Tibial nerve (tissue), 4 donors: ENCODE results near the gene OR10P1.

Experiments used
- CTCF ChIP-seq, 5 experiments: fragments of 200-600 bp in 3 of 5; fragments of 450-650 bp in 2 of 5; sonication (generic) in 3 of 5; IDR thresholded peaks; one replicate each; pipeline ENCODE4 v1.5.1; 2016 to 2019; ENCODE audit warnings: antibody characterized with exemption in 5 of 5, mild to moderate bottlenecking in 3 of 5, moderate library complexity in 2 of 5
- EP300 ChIP-seq, 2 donors: sonication (generic); formaldehyde crosslinking; IDR thresholded peaks; one replicate each; pipeline ENCODE4 v1.6.1; 2017; ENCODE audit warnings: antibody characterized with exemption in 2 of 2, mild to moderate bottlenecking in 1 of 2
- POLR2A ChIP-seq, 2 donors: fragments of 450-650 bp; IDR thresholded peaks; one replicate each; pipeline ENCODE4 v1.6.1; 2017; ENCODE audit warnings: antibody characterized with exemption in 2 of 2, mild to moderate bottlenecking in 2 of 2, moderate library complexity in 2 of 2

- no peak for TF ChIP-seq CTCF (IDR thresholded peaks at IDR 0.05)
- TF ChIP-seq POLR2A (IDR thresholded peaks at IDR 0.05) = no peak
- no peak for TF ChIP-seq EP300 (IDR thresholded peaks at IDR 0.05)
Observed at GRCh38 chr12:55666508-55666907, 29.8 kb downstream of the OR10P1 start.
